D721Med (cell line): ENCODE measurements around the gene TTC28.

Experiments used
- DNase-seq: peaks from one replicate; pipeline ENCODE4 v3.0.0; 2011; ENCODE audit warnings: low spot score; ENCODE audit not compliant: insufficient read length
- FAIRE-seq: peaks from 2 replicates; lab custom pipeline; 2011; peaks lifted over from hg19 to GRCh38; lab: Jason Lieb, UNC
- TF ChIP-seq, protein P1 (sequence below): IDR thresholded peaks from 2 replicates; pipeline ENCODE4 v1.5.1; 2012; ENCODE audit warnings: mild to moderate bottlenecking, control low read depth; ENCODE audit not compliant: insufficient read depth; ENCODE audit errors: missing control alignments

The TTC28 gene

DNA sequence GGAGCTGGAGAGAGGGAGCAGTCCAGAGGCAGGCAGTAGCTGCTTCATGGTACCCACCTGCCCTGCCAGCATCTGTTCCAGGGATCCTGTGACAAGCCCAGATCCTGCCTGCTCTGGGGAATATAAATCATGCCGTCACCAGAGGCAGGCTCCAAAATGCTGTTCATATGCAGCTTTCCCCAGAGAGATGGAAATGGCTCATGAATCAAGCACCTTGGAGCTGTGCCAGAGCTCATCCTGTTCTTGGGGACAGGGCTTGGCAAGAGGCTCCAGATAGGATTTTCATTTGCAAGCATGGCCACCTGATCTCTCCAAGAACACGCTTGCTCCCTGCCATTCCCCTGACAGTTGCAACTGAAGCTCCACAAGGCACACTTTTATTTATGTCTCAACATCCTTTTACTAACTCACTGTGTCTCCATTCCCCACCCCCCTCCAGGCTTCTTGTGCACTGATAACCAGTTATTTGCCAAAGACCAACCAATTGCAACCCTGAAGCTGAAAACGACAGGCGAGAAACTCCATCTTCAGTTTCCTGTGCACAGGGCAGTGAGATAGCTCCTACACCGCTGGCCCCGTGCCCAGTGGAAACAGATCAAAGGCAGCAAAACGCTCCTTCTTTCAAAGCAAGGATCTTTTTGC lies 644.8 kb downstream of the TTC28 start:
- TF ChIP-seq, protein P1, sequence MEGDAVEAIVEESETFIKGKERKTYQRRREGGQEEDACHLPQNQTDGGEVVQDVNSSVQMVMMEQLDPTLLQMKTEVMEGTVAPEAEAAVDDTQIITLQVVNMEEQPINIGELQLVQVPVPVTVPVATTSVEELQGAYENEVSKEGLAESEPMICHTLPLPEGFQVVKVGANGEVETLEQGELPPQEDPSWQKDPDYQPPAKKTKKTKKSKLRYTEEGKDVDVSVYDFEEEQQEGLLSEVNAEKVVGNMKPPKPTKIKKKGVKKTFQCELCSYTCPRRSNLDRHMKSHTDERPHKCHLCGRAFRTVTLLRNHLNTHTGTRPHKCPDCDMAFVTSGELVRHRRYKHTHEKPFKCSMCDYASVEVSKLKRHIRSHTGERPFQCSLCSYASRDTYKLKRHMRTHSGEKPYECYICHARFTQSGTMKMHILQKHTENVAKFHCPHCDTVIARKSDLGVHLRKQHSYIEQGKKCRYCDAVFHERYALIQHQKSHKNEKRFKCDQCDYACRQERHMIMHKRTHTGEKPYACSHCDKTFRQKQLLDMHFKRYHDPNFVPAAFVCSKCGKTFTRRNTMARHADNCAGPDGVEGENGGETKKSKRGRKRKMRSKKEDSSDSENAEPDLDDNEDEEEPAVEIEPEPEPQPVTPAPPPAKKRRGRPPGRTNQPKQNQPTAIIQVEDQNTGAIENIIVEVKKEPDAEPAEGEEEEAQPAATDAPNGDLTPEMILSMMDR: no peak
- DNase-seq: no peak
- no peak for FAIRE-seq

DNA sequence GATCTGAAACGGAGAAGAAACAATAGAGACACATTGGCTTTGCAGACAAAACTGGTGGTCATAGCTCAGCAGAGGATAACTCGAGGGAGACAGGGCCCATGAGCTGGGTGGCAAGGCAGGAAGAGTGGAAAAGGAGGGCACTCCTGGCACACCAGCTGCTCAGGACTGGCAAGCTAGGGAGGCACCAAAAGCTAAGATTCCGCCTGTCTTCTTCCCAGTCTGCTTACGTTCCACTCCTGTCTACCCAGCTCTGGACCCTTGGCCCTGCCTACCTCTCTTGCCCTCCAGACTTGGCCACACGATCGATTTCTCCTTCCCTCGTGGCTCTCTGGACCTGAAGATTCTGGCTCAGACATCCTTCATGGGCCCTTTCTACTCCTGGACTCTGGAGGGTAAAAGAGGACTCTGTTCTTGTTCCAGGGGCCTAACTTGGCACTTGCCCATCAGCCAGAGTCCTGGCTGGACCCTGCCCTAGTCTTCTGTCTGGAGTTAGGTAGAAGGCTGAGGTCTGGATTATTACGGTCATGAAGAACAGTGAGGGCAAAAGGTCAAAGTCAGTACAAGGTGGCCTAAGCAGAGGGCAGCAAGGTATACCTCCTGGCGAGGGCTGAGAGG lies 645.4 kb downstream of the TTC28 start:
- no peak for FAIRE-seq
- DNase-seq: no peak
- TF ChIP-seq, protein P1: no peak

DNA sequence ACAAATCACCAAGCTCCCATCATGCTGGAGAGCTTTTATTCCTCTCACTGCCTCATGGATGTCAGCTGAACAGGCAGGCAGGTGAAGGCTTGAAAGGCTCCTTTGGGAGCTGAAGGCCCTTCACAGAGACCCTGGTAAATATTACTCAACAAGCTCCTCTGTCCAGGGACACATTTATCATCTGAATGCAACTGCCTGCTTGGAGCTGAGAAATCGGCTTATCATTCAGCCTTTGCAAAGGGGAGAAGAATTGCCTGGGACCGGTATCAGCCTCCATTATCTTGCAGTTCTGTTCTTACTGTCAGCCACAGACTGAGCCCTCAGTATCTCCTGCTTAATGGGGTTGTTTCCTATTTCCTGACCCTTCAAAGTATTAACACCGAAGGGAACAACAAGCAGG lies 646.8 kb downstream of the TTC28 start:
- TF ChIP-seq, protein P1: no peak
- no peak for FAIRE-seq
- no peak for DNase-seq

DNA sequence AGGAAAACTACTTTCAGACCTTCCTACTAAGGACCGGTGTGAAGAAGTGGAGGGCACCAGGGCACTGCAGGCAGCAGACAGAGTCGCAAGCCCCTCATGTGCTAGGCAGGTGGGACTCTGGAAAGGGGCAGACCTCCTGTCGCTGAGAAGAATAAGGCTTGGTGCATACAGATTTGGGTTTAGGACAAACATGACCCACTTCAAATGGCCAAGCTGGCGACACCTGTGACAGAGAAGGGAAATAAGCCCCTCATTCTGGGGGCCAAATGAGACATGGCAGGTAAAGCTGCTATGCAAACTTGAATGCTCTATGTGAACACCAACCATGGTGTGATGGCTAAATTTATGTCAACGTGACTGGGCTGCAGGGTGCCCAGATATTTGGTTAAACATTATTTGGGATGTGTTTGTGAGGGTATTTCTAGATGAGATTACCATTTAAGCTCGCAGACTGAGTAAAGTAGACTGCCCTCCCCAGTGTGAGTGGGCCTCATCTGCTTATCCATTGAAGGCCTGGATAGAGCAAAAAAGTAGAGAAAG lies 648.2 kb downstream of the TTC28 start:
- FAIRE-seq (no peak), DNase-seq (no peak)
- TF ChIP-seq, protein P1: no peak

DNA sequence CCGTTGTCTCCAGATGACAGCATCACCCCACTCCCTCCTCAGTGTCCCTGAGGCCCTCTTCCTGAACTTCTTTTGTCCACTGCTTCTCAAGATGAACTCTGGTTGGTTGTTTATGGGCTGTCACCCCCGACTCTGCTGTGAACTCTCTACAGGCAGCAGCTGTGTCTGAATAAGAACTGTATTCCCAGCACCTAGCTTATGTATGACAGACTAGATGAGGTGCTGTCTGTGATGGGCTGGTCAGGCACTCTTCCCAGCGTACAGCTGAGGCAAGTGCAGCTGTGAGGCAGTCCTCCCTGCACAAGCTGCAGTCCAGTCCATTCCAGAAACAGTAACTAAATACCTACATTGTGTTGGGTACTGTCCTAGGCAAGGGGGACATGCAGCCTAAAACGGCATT lies 649.2 kb downstream of the TTC28 start:
- DNase-seq (no peak), FAIRE-seq (no peak)

DNA sequence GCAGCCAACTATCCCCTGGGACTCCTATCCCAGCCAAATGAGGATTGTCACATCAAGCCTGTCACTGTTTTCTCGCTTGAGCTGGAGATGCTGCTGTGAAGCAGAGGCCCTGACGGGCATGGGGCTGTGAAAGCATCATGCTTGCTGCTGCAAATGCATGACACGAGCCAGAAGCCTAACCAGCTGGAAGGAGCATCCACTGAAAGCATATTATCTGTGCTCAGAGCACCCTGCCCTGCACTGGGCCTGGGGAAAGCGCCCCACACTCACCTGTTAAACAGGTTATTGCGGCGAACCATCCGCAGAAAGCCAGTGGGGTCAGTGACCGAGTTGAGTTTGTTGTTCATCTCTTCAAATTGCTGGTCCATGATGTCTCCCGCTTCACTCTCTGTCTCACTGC lies 649.7 kb downstream of the TTC28 start:
- DNase-seq (no peak), FAIRE-seq (no peak)
- TF ChIP-seq, protein P1: no peak

More for the DNA sequence above, 649.2 kb downstream of the TTC28 start:
- TF ChIP-seq, protein P1: no peak
